Kidney capillary endothelial cell (primary cell): ENCODE results near the gene B9D1.
"Not testable (repeated sequence)": the region's sequence is repeated elsewhere in the genome, so short reads cannot be mapped to it uniquely, and the experiment has no call there.

Source experiments
- DNase-seq: peaks from one replicate; pipeline ENCODE4 v3.0.0-alpha.2; 2018; ENCODE audit warnings: low spot score

The B9D1 gene

DNA sequence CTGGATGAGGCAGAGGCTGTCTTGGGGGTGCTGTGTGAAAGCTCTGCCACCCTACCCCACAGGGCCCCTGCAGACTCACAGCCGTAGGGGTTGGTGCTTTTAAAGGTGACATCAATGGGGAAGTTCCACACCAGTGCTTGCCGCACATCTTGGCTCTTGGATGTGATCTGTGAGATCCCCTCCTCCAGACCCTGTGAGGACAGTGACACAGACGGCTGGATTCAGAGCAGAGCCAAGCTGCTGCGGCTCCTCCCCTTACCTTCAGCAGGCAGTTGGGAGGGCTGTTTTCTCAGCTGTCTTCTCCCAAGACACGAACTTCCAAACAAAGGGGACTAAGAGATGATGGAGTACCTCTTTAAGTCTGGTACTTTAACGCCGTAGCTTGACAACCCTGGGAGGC lies 4.8 kb downstream of the B9D1 start:
- DNase-seq: no peak

DNA sequence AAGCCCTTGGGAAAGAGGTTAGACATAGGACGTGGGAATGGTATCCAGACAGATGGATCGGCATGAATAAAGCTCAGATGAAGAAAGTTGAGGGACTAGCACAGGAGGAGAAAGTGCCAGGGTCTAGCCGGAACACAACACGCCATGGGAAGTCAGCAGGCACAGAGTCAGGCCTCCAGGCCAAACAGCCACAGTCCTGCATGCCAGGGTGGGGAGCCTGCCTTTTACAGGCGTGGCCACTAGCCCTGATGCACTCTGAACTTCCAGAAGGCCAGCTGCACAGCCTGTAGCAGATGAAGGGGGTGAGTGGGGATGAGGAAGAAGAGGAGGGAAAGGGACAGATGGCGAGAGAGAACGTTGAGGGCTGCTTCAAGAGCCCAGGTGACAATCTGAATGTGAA lies 5.2 kb downstream of the B9D1 start:
- no peak for DNase-seq

DNA sequence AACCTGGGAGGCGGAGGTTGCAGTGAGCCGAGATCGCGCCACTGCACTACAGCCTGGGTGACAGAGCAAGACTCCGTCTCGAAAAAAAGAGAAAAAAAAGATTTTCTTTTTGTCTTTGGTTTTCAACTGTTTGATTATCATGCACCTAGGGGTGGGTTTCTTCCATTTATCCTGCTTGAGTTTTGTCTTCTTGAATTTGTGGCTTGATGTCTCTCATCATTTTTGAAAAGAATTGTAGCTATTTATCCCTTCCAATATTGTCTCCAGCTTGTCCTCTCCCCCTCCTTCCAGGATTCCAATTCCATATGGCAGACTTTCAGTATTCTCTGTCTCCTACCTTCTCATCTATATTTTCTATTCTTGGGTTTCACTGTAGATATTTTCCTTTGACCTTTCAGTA lies 7.8 kb downstream of the B9D1 start:
- DNase-seq: no peak

DNA sequence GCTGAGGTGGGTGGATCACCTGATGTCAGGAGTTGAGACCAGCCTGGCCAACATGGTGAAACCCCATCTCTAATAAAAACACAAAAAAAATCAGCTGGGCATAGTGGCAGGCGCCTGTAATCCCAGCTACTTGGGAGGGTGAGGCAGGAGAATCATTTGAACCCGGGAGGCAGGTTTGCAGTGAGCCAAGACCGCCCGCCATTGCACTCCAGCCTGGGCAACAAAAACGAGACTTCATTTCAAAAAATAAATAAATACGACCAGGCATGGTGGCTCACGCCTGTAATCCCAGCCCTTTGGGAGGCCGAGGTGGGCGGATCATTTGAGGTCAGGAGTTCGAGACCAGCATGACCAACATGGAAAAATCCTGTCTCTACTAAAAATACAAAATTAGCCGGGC lies 9.1 kb downstream of the B9D1 start:
- DNase-seq: not testable (repeated sequence)

DNA sequence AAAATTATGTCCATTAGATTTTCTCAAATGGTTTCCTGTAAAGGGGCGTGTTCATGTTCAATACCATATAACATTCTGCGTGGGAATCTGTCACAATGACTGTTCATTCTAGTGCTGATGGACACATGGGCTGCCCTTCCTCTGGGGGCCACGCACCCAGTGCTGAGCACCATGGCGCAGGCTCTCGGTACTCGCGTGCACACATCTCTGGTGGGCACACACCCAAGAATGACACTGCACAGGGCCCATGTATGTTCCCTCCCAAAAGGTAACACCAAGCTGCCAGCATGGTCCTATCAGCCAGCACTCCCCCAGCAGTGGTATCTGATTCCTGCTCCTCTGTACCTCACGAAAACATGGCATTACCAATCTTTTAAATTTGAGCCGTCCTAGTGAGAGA lies 13.7 kb downstream of the B9D1 start:
- DNase-seq: no peak

DNA sequence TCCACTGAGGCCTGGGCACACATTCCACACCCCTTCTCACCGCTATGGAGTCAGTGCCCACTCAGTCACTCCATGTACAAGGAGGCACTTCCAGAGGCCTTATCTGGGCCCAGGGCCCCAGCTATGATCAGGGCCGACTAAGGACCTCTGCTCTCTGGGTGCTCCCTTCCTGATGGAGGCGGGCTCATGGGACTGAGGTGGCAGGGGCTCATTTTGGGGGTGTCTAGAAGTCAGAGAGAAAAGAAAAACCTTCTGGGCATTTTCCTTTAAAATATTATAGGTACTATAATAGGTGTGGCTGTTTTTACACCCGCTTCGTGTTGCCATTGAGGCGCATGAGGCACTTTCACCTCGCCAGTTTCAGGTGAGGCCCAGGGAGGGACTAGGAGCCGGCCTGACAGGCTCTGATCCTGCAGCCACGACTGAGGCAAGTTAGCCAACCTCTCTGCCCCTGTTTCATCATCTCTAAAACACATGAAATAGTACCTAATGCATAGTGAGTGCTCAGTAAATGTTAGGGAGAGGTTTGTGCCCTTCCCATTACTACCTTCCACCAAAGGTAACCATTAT lies 14.4 kb downstream of the B9D1 start:
- no peak for DNase-seq

DNA sequence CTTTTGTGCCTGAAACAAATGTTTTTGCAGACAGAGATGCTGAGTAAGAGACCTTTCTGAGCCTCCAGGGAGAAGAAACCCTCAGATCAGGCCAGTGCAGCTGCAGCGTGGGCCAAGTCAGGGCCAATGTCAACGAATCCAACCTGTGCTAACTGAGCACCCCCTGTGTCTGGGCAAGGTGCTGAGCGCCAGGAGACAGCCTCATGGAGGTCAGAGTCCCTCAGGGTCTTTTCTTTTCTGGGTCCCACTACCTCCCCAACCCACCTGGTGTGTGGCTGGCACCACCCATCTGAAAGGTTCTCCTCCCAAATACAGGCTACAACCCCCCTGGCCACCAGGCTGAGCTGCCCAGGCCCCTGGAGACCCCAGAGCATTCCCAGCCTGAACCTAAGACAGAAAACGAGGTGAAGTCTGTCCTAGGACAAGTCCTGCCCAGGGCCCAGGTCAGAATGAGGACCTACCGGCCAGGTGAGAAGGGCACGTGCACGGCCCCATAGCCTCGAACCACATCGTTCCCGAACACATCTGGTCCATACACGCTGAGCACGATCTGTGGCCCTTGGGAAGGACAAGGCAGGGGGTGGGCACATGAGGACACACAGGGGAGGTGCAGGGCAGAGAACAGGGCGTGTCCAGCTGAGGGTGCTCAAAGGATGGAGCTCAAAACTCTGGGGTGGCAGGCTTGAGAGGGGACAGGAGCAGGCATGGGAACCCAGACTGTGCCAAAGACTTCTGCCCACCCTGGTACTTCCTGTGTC lies 15.0 kb downstream of the B9D1 start:
- DNase-seq: no peak

DNA sequence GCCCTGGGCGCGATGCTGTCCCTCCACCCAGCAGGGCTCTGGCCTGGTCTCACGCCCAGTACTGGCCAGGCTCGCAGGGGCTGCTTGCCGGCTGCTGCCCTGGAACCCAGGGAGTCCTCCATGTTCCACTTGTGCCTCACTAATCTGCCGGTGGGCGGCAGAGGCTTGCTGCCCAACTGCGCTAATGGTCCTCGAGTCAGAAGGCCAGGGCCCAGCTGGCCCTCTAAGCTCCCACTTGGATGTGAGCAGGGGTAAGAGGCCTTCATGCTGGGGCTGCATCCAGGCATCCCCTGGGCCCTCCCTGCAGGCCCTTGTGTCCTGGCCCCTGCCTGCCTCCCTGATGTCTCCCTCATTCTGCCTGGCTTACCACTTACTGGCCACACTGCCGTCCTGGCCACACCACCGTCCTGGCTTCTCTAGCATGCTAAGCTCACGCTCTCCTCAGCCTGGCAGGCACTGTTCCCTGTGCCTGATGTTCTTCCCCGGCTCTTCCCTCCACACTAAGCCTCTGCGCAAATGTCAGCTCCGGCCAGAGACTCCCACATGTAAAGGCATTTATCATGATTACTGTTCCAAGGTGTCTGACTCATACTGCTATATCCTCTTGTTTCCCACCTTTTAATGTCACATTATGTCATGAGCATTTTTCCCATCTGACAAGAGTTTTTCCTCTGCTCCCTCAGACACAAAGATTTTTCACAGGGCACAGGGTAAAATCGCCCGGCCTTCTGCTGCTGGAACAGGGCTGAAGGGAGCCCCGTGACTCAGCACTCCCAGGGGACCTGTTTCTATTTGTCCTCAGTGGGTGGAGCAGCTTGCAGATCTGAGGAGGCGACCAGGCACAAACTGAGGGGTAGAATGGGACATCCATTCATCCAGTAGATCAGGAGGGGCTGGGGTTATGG lies 15.9 kb downstream of the B9D1 start:
- DNase-seq: peak; percentile 76

DNA sequence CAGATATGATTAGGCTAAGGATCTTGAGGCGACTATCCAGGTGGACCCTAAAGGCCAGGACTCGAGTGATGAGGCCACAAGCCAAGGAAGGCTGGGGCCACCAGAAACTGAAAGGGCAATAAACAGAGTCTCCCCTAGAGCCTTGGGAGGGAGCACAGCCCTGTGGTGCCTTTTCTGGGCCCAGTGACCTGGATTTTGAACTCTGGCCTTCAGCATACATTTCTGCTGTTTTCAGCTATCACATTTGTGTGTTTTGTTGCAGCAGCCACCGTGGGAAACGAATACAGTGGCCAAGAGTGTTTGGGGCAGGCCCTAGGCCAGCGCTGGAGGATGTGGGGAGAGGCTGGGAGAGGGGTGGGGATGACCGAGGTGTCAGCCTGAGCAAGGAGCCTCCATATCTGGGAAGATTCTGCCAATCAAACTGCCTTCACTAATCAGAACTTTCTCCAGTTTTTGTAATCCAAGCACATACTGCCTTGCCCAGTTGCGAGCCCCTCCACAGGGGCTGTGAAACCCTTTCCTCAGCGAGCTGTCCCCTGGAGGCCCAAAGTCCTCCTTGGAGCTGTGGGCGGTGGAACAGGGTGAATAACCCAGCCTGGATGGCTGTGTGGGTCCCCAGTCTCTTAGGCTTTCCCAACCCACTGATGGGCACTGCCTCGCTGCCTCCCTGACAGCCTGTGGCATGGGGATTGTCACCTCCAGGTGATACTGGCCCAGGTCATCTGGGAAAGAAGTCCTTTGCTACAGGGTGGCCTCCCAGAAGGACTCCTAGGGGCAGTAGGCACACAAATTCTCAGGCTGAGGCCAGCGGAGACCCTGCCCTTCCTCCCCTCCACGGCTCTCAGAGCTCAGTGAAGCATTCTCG lies 16.8 kb downstream of the B9D1 start:
- DNase-seq: no peak

DNA sequence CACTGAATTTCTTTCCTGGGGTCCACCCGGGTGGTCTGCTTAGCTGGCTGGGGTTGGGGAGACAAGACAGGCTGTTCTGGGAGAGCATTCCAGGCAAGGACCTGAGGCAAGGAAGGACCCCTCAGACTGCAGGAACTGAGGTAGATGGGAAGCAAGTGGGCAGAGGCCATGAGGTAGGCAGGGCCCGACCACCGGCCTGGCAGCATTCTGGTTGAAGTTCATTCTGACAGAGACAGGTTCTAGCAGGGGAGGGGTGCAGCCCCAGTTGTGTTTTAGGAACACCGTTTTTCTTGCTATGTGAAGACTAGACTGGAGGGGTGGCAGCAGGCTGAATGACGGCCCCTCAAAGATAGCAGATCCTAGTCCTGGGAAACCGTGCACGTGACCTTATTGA lies 17.5 kb downstream of the B9D1 start:
- no peak for DNase-seq

DNA sequence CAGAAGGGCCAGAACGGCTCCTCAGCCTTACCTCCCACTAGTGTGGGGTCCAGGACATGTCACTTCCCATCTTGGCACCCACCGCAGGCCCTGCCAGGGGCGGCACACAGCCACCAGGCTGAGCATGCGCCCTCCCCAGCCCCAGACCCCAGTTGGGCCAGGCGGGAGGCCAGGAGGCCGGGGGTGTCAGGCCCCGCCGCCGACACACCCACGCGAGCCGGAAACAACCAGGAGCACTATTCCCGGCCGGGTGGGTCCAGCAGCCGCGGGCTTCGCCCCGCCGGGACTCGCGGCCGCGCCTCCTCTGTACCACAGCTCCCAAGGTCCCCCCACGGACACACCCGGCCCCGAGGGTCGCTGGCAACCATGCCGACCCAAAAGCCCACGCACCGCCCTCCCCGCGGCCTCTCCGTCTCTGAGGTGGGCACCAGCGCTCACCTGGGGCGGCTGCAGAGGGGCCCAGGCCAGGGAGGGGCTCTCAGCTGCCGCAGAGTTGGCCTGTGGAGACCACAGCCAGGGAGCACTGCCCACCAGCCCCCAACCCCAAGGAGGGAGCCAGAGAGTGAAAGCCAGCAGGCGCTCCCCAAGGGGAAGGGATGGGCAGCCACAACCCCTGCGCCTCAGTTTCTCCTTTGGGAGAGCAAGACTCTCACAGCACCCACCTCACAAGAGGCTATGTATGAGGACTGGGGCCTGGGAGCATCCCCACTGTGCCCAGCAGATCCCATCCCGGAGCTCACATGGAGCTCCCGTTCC lies 18.0 kb downstream of the B9D1 start:
- DNase-seq: no peak

DNA sequence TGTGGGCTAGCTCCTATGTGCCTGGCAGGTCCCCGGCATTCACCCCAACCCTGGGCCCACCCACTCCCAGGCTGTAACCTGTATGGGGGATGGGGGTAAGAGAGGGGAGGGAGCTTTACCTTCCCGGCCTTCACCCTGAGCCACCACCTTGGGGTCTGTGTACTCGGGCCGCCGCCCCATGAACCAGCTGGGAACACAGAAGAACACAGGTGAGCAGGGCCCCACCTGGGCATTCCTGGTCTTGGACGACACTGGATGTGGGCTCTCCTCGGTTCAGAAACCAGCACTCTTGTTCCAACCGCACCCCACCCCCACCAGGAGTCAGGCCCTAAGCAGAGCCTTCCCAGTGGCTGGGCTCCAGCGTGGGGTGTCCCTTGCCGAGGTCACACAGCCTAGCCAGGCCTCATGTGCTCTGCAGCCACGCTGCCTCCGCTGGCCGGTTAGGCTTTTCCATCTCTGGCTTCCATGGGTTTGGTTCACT lies 18.8 kb downstream of the B9D1 start:
- DNase-seq: no peak

DNA sequence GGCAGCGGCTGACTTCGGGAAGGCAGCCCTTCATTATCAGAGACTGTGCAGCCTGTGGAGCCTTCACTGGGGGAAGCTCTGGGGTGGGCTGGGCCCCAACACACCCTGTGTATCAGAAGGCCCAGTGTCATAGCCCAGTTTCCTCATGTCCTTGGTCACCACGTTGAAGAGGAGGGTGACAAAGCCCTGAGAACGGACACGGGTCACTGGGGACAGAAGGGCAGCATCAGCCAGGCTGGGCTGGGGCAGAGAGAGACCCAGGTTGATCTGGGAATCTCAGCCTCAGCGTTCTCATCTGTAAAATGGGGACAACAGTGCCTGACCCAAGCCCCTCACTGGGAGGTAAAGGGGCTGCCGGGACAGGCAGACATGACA lies 19.3 kb downstream of the B9D1 start:
- DNase-seq: no peak

DNA sequence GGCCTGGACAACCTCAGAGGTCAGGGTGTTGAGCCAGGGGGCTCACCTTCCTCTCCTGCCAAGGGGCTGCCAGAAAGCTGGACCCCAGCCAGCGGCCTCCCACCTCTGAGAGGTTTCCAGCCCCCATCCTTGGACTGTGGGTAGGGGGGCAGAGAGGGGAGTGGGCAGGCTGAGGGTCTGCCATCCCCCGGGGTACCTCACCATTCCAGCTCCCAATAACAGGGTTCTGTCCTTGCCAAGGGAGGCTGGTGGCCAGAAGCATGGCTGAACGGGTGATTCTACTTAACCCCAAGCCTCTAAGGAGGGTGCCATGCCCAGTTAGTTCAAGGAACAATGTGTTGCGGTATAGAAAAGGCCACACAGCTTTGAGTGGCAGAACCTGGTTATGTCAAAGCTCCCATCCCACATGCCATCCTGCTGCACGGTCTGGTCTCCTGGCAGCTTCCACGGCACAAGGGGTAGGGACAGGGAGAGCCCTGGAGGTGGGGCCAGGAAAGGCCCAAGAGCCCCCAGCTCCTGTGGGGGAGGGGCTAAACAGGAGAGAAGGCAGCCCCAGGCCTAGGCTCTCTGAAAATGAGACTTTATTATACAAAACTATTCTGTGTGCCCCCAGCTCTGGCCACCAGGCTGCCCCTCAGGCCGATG lies 19.8 kb downstream of the B9D1 start:
- DNase-seq: no peak

DNA sequence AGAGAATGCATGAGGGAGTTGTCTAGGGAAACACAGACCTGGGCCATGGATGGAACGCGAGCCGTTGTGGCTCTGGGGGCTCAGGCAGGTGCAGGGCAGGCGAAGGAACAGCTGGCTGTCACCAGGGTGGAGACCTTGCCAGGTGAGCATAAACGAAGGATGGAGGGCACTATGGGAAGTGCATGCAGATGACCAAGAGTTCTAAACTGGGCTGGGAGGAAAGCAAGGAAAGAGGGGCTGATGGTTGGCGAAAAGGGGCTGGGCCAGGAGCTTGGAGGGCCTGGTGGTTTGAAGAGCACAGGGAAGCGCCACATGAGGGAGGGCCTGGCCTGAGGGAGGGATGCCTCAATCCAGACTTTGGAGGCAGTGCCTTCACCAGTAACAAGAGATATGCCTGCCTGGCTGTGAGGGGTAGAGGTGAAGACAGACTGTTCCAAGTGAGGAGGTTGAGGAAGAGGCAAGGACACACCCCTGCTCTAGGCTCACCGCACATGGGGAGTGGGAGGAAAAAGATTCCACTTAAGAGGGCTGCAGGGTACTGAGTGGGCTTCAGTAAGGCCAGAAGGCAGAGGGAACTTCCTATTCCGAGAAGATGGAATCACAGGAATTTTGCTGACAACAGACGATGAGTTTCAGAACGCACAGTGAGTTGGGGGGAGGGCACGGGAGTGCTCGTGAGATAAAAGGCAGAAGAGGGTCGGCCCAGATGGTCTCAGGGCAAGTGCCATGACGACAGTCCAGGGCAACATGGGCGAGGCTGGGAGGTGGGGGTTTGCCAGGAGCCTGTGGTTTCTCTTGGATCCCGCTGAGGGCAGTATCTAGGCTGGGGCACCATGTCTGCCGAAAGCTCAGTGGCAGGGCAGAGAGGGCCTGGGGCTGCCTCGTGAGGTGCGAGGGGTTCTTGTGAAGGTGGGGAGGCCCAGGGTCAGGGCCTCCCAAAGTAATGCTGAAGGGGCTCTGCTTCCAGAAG lies 20.6 kb downstream of the B9D1 start:
- no peak for DNase-seq

DNA sequence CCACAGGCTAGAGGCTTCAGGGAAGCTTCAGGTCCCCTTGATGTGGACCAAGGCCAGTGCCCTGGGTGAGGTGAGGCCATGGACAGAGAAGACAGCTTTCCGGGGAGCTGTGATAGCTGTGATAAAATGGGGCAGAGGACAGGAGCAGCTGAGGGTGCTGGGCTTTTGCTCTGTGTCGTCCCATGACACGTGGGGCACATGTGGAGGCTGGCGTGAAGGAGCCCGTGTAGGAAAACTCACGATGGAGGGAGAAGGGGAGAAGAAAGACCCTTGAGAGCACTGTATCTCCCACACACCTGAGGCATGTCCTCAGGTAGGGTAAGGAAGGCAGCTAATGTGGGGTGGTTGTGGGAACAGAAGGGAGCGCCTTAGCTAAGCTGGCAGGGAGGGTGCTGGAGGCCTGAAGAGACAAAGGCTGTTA lies 21.3 kb downstream of the B9D1 start:
- no peak for DNase-seq

DNA sequence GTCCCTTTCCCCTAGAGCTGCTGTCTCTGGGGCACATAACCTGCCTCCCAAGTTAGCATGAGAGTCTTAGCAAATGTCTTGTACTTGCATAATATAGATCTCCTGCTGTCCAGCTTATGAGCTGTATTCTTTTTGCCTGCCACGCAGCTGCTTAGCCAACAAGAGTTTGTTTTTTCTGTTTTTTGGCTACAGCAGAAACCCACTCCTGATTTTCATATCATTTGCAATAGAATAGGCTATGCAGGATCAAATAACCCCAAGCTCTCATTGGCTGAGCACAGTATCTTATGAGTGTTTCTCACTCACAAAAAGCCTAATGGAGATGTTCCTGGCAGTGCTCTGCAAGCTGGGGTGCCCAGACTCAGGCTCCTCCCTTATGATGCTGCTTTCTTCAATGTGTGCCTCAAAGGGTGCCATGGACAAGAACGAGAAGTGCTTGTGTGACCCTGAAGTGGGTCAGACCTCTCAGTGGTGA lies 23.1 kb downstream of the B9D1 start:
- no peak for DNase-seq

DNA sequence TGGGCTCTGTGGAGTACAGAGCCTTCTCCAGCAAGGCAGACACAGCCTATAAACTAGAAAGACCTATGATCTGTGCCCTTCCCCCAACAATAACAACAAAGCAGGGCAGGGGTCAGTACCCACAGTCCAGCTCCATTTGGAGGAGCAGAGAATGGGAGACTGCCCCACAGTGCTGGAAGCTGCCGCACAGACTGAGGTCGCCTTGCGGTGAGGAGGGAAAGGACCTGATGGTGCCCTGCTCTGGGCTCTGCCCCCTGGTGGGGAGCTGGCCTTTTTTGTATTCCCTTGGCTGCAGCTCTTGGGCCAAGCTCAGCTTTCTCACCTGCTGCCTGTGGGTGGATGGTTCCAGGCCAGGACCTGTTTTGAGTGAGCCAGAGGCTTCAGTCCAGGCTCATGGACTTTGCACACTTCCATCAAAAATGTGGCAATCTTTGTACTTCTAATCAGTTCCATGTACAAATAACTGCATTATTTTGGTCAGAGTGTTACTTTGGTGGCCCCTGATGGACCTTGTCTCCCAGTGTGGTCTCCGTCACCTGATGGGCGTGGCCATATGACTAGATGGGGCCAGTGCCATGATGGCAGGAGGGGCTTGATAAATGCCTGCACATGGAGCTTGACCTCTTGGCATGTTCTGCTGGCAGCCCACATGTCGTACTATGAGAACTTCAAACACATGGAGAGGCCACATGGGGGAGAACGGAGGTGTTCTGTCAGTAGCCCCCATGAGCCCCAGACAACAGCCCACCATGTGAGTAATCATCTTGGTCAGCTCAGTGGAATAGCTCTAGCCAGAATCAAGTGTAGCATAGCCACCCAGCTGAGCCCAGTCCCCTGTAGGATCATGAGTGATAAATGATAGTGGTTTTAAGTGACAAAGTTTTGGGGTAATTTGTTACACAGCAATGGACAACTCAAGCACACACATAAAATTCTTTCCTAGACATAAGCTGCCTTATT lies 24.2 kb downstream of the B9D1 start:
- DNase-seq: peak; percentile 22
